Ovary (tissue), 9 donors: ENCODE data around the gene AGAP6. TPM values are rescaled to one million over a fixed set of nuclear protein-coding genes. Genes with fewer than 3 reads are reported as not detected.
"Not testable (repeated sequence)": the region's sequence is repeated elsewhere in the genome, so short reads cannot be mapped to it uniquely, and the experiment has no call there.

Experiments used
- DNase-seq, 5 donors: peaks; one replicate each; pipeline ENCODE4 v3.0.0-alpha.2; 2019 to 2020
- H3K27ac ChIP-seq, 2 donors: fragments of 200-600 bp; one replicate each; pipeline versions ENCODE4 v1.5.1 to v1.8.0; 2019 to 2022
- H3K27me3 ChIP-seq: fragments of 200-600 bp; one replicate; pipeline ENCODE4 v1.8.0; 2022
- H3K36me3 ChIP-seq: fragments of 200-600 bp; sonication (generic); one replicate; pipeline ENCODE4 v1.5.1; 2019
- H3K4me1 ChIP-seq: one replicate; pipeline ENCODE4 v1.8.1; 2013; ENCODE audit warnings: mild to moderate bottlenecking, moderate library complexity; ENCODE audit not compliant: insufficient read depth
- H3K4me3 ChIP-seq: fragments of 200-600 bp; sonication (generic); one replicate; pipeline ENCODE4 v1.5.1; 2017
- H3K9me3 ChIP-seq, 2 donors: fragments of 200-600 bp in 1 of 2; sonication (generic) in 1 of 2; one replicate each; pipeline versions ENCODE4 v1.5.1 to v1.8.1; 2013 to 2019; ENCODE audit warnings: mild to moderate bottlenecking in 1 of 2, moderate library complexity in 1 of 2
- EP300 ChIP-seq: sonication (generic); formaldehyde crosslinking; IDR thresholded peaks from one replicate; pipeline ENCODE4 v1.6.1; 2017; ENCODE audit warnings: antibody characterized with exemption
- POLR2A ChIP-seq: fragments of 450-650 bp; IDR thresholded peaks from one replicate; pipeline ENCODE4 v1.6.1; 2017; ENCODE audit warnings: antibody characterized with exemption, mild to moderate bottlenecking, moderate library complexity
- WGBS, 3 donors: extraction: QIAGEN DNeasy Blood & Tissue Kit in 1 of 3; methylation state at CpG; one replicate each; pipeline versions ENCODE4 v1.1.5 to v1.1.7; 2013 to 2017; 5-methylcytosine and 5-hydroxymethylcytosine counted together
- intact Hi-C, 4 donors: fragments of 100-400 bp; cut with DNase I; formaldehyde crosslinking; loops; one replicate each; pipeline versions ENCODE4 v1.11.0 to v1.15.1; 2022 to 2023
- polyA plus RNA-seq, 2 donors: library from polyadenylated mRNA; stranded (reverse); fragments of 200-250 nt in 1 of 2; fragments of 350-450 nt in 1 of 2; fragmentation: Illumina TruSeq in 1 of 2; extraction: RNeasy Lipid Tissue Mini Kit (QIAGEN cat#74804) in 1 of 2; gene quantifications; one replicate each; pipeline ENCODE4 v1.2.3, GENCODE V29; 2013 to 2014
- total RNA-seq, 7 donors: library from RNA; depleted of rRNA in 2 of 7; stranded (reverse); fragments of >200 nt in 2 of 7; fragmentation: NEBNext Ultra II Directional in 3 of 7; extraction: Animal tissue kit (Norgen Biotek cat#: 25700) in 3 of 7; gene quantifications; one replicate each; pipeline versions ENCODE4 v1.1.0 to v1.2.4, GENCODE V29; 2016 to 2023
- TF ChIP-seq, protein P1 (sequence below), 3 donors: fragments of 450-650 bp in 2 of 3; fragments of 200-600 bp in 1 of 3; IDR thresholded peaks; one replicate each; pipeline versions ENCODE4 v1.5.1 to v1.8.0; 2016 to 2022; ENCODE audit warnings: antibody characterized with exemption in 3 of 3, mild to moderate bottlenecking in 1 of 3
- donor health status: DM: no; HTN: no; CAD: no; lungs with moderate emphysema.
- donor health status: DM: no; HTN: no; CAD: no.
- donor health status: Bipolar disorder and iron deficiency.
- donor health status: DM: yes; HTN: yes; CAD: no.
- donor health status: DM: no; HTN: no; CAD: no.
- donor health status: DM: yes; HTN: yes; CAD: no.

The AGAP6 gene
- total and polyA plus RNA-seq, 9 donors, result 7.3 to 20.9 (median 10.2) TPM

DNA sequence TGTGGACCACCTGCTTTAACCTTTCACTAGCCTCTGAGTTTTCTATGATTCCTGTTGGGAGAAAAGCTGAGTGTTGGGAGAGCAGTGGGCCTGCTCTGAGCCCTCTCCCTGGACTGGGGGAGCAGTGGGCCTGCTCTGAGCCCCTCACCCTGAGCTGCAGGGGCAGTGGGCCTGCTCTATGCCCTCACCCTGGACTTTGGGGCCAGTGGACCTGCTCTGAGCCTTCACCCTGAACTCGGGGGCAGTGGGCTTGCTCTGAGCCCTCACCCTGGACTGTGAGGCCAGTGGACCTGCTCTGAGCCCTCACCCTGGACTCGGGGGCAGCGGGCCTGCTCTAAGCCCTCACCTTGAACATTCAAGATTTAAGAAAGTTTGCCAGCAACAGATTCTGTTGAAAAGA lies 33.4 kb downstream of the AGAP6 start:
- 60 to 82% (median 76%) methylated on average over 3 of the region's 3 CpGs for WGBS, 3 donors
- H3K36me3 ChIP-seq, result no peaks in the 10 kb centered on the region
- H3K9me3 ChIP-seq, result no peaks in the 10 kb centered on the region
- no peak for DNase-seq
- no peaks in the 10 kb centered on the region for H3K27me3 ChIP-seq
- no peaks in the 10 kb centered on the region for H3K4me1 ChIP-seq
- TF ChIP-seq, protein P1, sequence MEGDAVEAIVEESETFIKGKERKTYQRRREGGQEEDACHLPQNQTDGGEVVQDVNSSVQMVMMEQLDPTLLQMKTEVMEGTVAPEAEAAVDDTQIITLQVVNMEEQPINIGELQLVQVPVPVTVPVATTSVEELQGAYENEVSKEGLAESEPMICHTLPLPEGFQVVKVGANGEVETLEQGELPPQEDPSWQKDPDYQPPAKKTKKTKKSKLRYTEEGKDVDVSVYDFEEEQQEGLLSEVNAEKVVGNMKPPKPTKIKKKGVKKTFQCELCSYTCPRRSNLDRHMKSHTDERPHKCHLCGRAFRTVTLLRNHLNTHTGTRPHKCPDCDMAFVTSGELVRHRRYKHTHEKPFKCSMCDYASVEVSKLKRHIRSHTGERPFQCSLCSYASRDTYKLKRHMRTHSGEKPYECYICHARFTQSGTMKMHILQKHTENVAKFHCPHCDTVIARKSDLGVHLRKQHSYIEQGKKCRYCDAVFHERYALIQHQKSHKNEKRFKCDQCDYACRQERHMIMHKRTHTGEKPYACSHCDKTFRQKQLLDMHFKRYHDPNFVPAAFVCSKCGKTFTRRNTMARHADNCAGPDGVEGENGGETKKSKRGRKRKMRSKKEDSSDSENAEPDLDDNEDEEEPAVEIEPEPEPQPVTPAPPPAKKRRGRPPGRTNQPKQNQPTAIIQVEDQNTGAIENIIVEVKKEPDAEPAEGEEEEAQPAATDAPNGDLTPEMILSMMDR (IDR thresholded peaks at IDR 0.05), result no peak
- TF ChIP-seq POLR2A (no peak), EP300 (no peak)
- intact Hi-C loops, result loop anchor here in 1 of 4 donors (10.0 kb wide), 1 partner anchor 133 kb away; no protein-coding TSS in a partner anchor
- H3K27ac ChIP-seq, result no peak overlapping the region
- H3K4me3 ChIP-seq, result no peak overlapping the region

GRCh38 chr10:50024716-50025383 lies 36.6 kb downstream of the AGAP6 start:
- H3K27me3 ChIP-seq, H3K9me3 ChIP-seq, H3K36me3 ChIP-seq, DNase-seq, H3K27ac ChIP-seq, H3K4me1 ChIP-seq, H3K4me3 ChIP-seq: not testable (repeated sequence)
- intact Hi-C loops, result loop anchor here in 1 of 4 donors (10.0 kb wide), 1 partner anchor 130 kb away; no protein-coding TSS in a partner anchor
- 18 to 41% (median 19%) methylated on average over 23 to 30 of the region's 37 CpGs for WGBS, 3 donors

DNA sequence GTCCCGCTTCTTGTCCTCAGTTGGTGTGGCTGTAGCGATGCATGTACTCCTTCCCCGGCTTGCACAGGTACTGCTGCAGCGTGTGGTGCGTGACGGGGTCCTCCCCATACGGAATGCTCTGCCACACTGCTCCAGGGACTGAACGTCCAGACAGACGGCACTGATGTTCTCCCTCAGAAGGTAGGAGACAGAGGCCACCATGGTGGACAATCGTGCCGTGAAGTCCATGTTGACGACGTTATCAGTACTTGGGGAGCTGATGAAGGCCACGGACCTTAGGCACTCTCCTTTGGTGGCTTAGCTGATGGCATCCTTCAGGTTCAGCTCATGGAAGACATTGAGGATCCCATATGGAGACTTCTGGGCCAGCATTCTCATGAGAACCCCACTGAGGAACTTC lies 37.4 kb downstream of the AGAP6 start:
- no peak for DNase-seq
- Histone ChIP-seq H3K4me3 (no peak overlapping the region), H3K9me3 (no peaks in the 10 kb centered on the region), H3K4me1 (no peaks in the 10 kb centered on the region), H3K27me3 (no peaks in the 10 kb centered on the region), H3K36me3 (no peaks in the 10 kb centered on the region), H3K27ac (no peak overlapping the region)
- 88 to 94% (median 89%) methylated on average over 12 to 14 of the region's 14 CpGs for WGBS, 3 donors
- TF ChIP-seq, protein P1 (IDR thresholded peaks at IDR 0.05), result no peak
- TF ChIP-seq POLR2A (no peak), EP300 (no peak)
- intact Hi-C loops, result loop anchor here in 1 of 4 donors (10.0 kb wide), 1 partner anchor 129 kb away; no protein-coding TSS in a partner anchor

GRCh38 chr10:50027195-50027594 lies 39.0 kb downstream of the AGAP6 start:
- WGBS, 3 donors, result 88 to 92% (median 92%) methylated on average over 13 of the region's 13 CpGs

More at GRCh38 chr10:50027195-50027594, 39.0 kb downstream of the AGAP6 start:
- TF ChIP-seq EP300, result no peak
- TF ChIP-seq, protein P1 (IDR thresholded peaks at IDR 0.05), result no peak
- TF ChIP-seq POLR2A, result no peak
- Histone ChIP-seq H3K27me3 (no peaks in the 10 kb centered on the region), H3K36me3 (no peaks in the 10 kb centered on the region), H3K4me1 (no peaks in the 10 kb centered on the region), H3K27ac (no peak overlapping the region), H3K9me3 (no peaks in the 10 kb centered on the region), H3K4me3 (no peak overlapping the region)
- DNase-seq, result no peak
- intact Hi-C loops, result loop anchor here in 1 of 4 donors (10.0 kb wide), 1 partner anchor 128 kb away; no protein-coding TSS in a partner anchor
